Tibial artery (tissue), 4 donors: ENCODE results near the gene LY6G6C.

Experiments
- DNase-seq, 2 donors: peaks; one replicate each; pipeline ENCODE4 v3.0.0-alpha.2; 2019
- H3K27ac ChIP-seq, 2 donors: fragments of 200-600 bp; sonication (generic) in 1 of 2; 1 replicate in 1 of 2; 2 replicates in 1 of 2; pipeline ENCODE4 v1.5.1; 2018 to 2019; ENCODE audit warnings: mild to moderate bottlenecking in 1 of 2
- H3K27me3 ChIP-seq, 2 donors: fragments of 200-600 bp; sonication (generic) in 1 of 2; one replicate each; pipeline versions ENCODE4 v1.5.1 to v1.6.0; 2016 to 2019
- H3K36me3 ChIP-seq, 3 donors: fragments of 200-600 bp; sonication (generic) in 2 of 3; one replicate each; pipeline ENCODE4 v1.5.1; 2016 to 2019; ENCODE audit warnings: mild to moderate bottlenecking in 2 of 3
- H3K4me1 ChIP-seq, 4 donors: fragments of 200-600 bp; sonication (generic) in 2 of 4; 1 replicate in 3 of 4; 2 replicates in 1 of 4; pipeline ENCODE4 v1.5.1; 2016 to 2019
- H3K4me3 ChIP-seq, 2 donors: fragments of 200-600 bp; sonication (generic) in 1 of 2; 1 replicate in 1 of 2; 2 replicates in 1 of 2; pipeline ENCODE4 v1.5.1; 2018 to 2019; ENCODE audit warnings: mild to moderate bottlenecking in 2 of 2
- H3K9me3 ChIP-seq, 3 donors: fragments of 200-600 bp; sonication (generic) in 1 of 3; one replicate each; pipeline ENCODE4 v1.5.1; 2016 to 2019
- intact Hi-C: fragments of 100-400 bp; cut with DNase I; formaldehyde crosslinking; loops from one replicate; pipeline ENCODE4 v1.15.0; 2023; ENCODE audit warnings: low total_unique reads
- TF ChIP-seq, protein P1 (sequence below), 2 experiments: fragments of 200-600 bp in 1 of 2; fragments of 450-650 bp in 1 of 2; IDR thresholded peaks; one replicate each; pipeline ENCODE4 v1.5.1; 2017 to 2019; ENCODE audit warnings: antibody characterized with exemption in 2 of 2, mild to moderate bottlenecking in 1 of 2, moderate library complexity in 1 of 2

LY6G6C gene

GRCh38 chr6:31733734-31734133 lies 12.2 kb upstream of the LY6G6C start:
- no peaks in the 10 kb centered on the region for H3K27me3 ChIP-seq
- intact Hi-C loops: no loop called here
- peaks cover 0 to 46% (median 27%) of the 10 kb centered on the region in 4 donors for H3K4me1 ChIP-seq
- DNase-seq: no peak
- H3K9me3 ChIP-seq: no peaks in the 10 kb centered on the region
- TF ChIP-seq, protein P1, sequence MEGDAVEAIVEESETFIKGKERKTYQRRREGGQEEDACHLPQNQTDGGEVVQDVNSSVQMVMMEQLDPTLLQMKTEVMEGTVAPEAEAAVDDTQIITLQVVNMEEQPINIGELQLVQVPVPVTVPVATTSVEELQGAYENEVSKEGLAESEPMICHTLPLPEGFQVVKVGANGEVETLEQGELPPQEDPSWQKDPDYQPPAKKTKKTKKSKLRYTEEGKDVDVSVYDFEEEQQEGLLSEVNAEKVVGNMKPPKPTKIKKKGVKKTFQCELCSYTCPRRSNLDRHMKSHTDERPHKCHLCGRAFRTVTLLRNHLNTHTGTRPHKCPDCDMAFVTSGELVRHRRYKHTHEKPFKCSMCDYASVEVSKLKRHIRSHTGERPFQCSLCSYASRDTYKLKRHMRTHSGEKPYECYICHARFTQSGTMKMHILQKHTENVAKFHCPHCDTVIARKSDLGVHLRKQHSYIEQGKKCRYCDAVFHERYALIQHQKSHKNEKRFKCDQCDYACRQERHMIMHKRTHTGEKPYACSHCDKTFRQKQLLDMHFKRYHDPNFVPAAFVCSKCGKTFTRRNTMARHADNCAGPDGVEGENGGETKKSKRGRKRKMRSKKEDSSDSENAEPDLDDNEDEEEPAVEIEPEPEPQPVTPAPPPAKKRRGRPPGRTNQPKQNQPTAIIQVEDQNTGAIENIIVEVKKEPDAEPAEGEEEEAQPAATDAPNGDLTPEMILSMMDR (IDR thresholded peaks at IDR 0.05): no peak
- H3K27ac ChIP-seq: peak overlapping the region; percentile 86 to 96
- peak overlapping the region in 1 of 2 donors; percentile 87 for H3K4me3 ChIP-seq
- H3K36me3 ChIP-seq: peaks cover 37 to 38% (median 38%) of the 10 kb centered on the region in 3 donors

DNA sequence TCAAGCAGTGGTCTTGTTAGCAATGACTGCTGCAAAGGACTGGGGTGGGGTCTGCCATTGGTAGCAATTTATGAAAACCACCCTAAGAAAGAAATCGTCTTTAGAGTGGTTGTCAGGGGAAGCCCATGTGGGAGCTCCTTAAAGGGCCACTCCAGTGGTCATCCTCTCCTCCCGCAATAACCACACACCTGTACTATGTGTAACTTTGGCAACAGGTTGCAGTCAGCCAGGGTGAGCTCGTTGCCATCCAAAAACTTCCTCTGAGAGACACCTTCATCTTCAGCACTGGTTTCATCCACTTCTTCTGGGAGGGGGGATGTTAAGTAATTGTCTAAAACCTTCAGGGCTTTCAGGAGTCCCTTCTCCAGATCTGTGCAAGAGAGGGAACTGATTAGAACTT lies 10.5 kb upstream of the LY6G6C start:
- Histone ChIP-seq H3K36me3 (peaks cover 44 to 53% (median 45%) of the 10 kb centered on the region in 3 donors), H3K4me3 (no peak overlapping the region), H3K4me1 (peaks cover 0 to 49% (median 40%) of the 10 kb centered on the region in 4 donors), H3K27me3 (no peaks in the 10 kb centered on the region), H3K9me3 (no peaks in the 10 kb centered on the region), H3K27ac (no peak overlapping the region)
- TF ChIP-seq, protein P1 (IDR thresholded peaks at IDR 0.05): no peak
- no peak for DNase-seq
- intact Hi-C loops: no loop called here

GRCh38 chr6:31730631-31731086 lies 9.1 kb upstream of the LY6G6C start:
- H3K4me3 ChIP-seq: peak overlapping the region; percentile 69 to 78
- DNase-seq: no peak
- intact Hi-C loops: no loop called here
- H3K9me3 ChIP-seq: no peaks in the 10 kb centered on the region
- H3K4me1 ChIP-seq: peaks cover 0 to 48% (median 36%) of the 10 kb centered on the region in 4 donors
- TF ChIP-seq, protein P1 (IDR thresholded peaks at IDR 0.05): no peak
- peak overlapping the region; percentile 88 to 94 for H3K27ac ChIP-seq
- H3K36me3 ChIP-seq: peaks cover 58 to 66% (median 58%) of the 10 kb centered on the region in 3 donors
- no peaks in the 10 kb centered on the region for H3K27me3 ChIP-seq

GRCh38 chr6:31729979-31730630 lies 8.6 kb upstream of the LY6G6C start:
- TF ChIP-seq, protein P1 (IDR thresholded peaks at IDR 0.05): peak in 1 of 2 experiments; percentile 13
- peak; percentile 92 to 95 for DNase-seq
- Histone ChIP-seq H3K36me3 (peaks cover 58 to 69% (median 63%) of the 10 kb centered on the region in 3 donors), H3K4me3 (peak overlapping the region; percentile 69 to 78), H3K9me3 (no peaks in the 10 kb centered on the region), H3K27me3 (no peaks in the 10 kb centered on the region), H3K4me1 (peaks cover 0 to 48% (median 36%) of the 10 kb centered on the region in 4 donors), H3K27ac (peak overlapping the region; percentile 88 to 94)
- intact Hi-C loops: loop anchor here (10.0 kb wide), 1 partner anchor 105 kb away; no protein-coding TSS in a partner anchor

DNA sequence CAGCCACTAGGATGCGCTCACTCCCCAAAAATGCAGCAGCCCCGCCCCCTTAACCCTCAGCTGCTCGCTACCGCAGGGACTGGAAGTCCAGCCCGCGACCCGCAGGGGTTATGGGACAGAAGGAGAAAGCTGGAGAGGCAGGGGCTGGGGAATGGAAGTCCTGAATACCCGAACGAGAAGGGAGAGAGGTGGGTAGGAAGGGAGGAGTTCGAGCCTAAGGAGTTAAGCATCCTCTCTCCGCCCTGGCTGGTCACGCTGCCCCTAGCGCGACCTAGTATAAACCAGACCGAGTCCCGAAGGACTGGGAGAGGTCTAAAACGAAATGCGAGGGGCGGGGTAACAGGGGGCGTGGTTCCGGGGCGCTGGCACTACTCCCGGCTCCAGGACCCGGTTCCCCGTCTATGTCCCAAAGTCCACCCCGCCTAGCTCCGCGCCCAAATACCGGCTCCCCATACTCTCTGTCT lies 8.0 kb upstream of the LY6G6C start:
- intact Hi-C loops: loop anchor here (10.0 kb wide), 1 partner anchor 105 kb away; no protein-coding TSS in a partner anchor
- Histone ChIP-seq H3K4me3 (peak overlapping the region; percentile 69 to 78), H3K36me3 (peaks cover 58 to 69% (median 67%) of the 10 kb centered on the region in 3 donors), H3K4me1 (peaks cover 0 to 45% (median 34%) of the 10 kb centered on the region in 4 donors), H3K27ac (peak overlapping the region; percentile 88 to 94), H3K9me3 (no peaks in the 10 kb centered on the region), H3K27me3 (no peaks in the 10 kb centered on the region)
- DNase-seq: peak; percentile 95 to 98
- TF ChIP-seq, protein P1 (IDR thresholded peaks at IDR 0.05): no peak
